ENCODE results near the gene ERI3. TPM values are rescaled to one million over a fixed set of nuclear protein-coding genes. Genes with fewer than 3 reads are reported as not detected.

Gene ERI3
- total and polyA plus RNA-seq, 2 of the 13 experiments (the other 11 are each of a cell fraction or from before 2014, with no cell fraction given), result 35.6 to 35.9 TPM

GRCh38 chr1:44265656-44266358 lies 89.2 kb downstream of the ERI3 start (continued):
- TF ChIP-seq, protein P1, sequence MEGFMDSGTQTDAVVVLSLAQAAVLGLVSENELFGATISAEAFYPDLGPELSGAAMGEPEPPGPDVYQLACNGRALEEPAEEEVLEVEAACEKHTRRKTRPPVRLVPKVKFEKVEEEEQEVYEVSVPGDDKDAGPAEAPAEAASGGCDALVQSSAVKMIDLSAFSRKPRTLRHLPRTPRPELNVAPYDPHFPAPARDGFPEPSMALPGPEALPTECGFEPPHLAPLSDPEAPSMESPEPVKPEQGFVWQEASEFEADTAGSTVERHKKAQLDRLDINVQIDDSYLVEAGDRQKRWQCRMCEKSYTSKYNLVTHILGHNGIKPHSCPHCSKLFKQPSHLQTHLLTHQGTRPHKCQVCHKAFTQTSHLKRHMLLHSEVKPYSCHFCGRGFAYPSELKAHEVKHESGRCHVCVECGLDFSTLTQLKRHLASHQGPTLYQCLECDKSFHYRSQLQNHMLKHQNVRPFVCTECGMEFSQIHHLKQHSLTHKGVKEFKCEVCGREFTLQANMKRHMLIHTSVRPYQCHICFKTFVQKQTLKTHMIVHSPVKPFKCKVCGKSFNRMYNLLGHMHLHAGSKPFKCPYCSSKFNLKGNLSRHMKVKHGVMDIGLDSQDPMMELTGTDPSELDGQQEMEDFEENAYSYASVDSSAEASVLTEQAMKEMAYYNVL (CRISPR knock-in tag; IDR thresholded peaks at IDR 0.05; ENCODE audit: borderline replicate concordance), result no peak
- TF ChIP-seq ZSCAN30 (CRISPR knock-in tag; IDR thresholded peaks at IDR 0.05), result no peak
- TF ChIP-seq TBX3 (IDR thresholded peaks at IDR 0.05; ENCODE audit: borderline replicate concordance), result no peak
- TF ChIP-seq ISX (CRISPR knock-in tag; conservative IDR thresholded peaks at IDR 0.05), result no peak
- TF ChIP-seq ZNF841 (CRISPR knock-in tag; IDR thresholded peaks at IDR 0.05; ENCODE audit: borderline replicate concordance), result no peak
- no peak for TF ChIP-seq NR0B2 (CRISPR knock-in tag; IDR thresholded peaks at IDR 0.05)
- TF ChIP-seq SRSF9 (IDR thresholded peaks at IDR 0.05; ENCODE audit: borderline replicate concordance, insufficient read depth, low read depth, low read length, poor library complexity, severe bottlenecking), result no peak
- TF ChIP-seq SAP130 (CRISPR knock-in tag; IDR thresholded peaks at IDR 0.05; ENCODE audit: low read depth), result no peak
- no peak for TF ChIP-seq ZNF598 (CRISPR knock-in tag; IDR thresholded peaks at IDR 0.05; ENCODE audit: borderline replicate concordance)

- ChIA-PET POLR2A (no interaction called here), CTCF (ENCODE audit: low intra/inter-chr PET ratio, low total read pairs) (no interaction called here)
- no peak overlapping the region for H2AFZ ChIP-seq (ENCODE audit: low read length)
- 99% methylated on average over 11 of the region's 11 CpGs for WGBS (ENCODE audit: low lambda C conversion rate)
- no peaks in the 10 kb centered on the region; a peak in 1 of 5 replicates for H3K36me3 ChIP-seq (replicated peaks in 1 of 2; ENCODE audit: control insufficient read depth in 1 of 2, insufficient read depth in 2 of 2, low read length in 2 of 2)
- DNase-seq (ENCODE audit: low spot score) (no peak), FAIRE-seq (no peak), ATAC-seq (no peak)
- H3K9me3 ChIP-seq (ENCODE audit: low read length), result no peaks in the 10 kb centered on the region
- no TSS peak for BruUV-seq (replicated peaks)
- H3K9ac ChIP-seq (ENCODE audit: insufficient read depth, low read depth, low read length), result no peak overlapping the region
- in situ Hi-C loops (cut with HindIII; ENCODE audit: extremely low pct_ligation_motif_present, low pct_unique_long_range_greater_than_20kb) (no loop called here), intact Hi-C loops (cut with micrococcal nuclease; ENCODE audit: unreplicated experiment) (no loop called here)
- no peak overlapping the region for H3K4me3 ChIP-seq (replicated peaks in 1 of 3; ENCODE audit: insufficient read depth in 1 of 3, low read depth in 2 of 3, low read length in 3 of 3)
- H4K20me1 ChIP-seq (ENCODE audit: insufficient read depth, low read length), result no peaks in the 10 kb centered on the region
- H3K4me2 ChIP-seq (ENCODE audit: low read depth, low read length), result no peak overlapping the region
- no peaks in the 10 kb centered on the region for H3K79me2 ChIP-seq (ENCODE audit: insufficient read depth, low read length)
- 0 out of 2 replicates have a peak, but pooled peaks cover 8% of the 10 kb centered on the region for H3K4me1 ChIP-seq (ENCODE audit: insufficient read depth, low read length)
- no peaks in the 10 kb centered on the region for H3K27me3 ChIP-seq (ENCODE audit: control insufficient read depth in 1 of 2, insufficient read depth in 2 of 2, low read length in 2 of 2)
- H3K27ac ChIP-seq (ENCODE audit: extremely low read length, insufficient read depth, low read length), result no peak overlapping the region
- no peak for TF ChIP-seq JARID2 (CRISPR knock-in tag; IDR thresholded peaks at IDR 0.05; ENCODE audit: insufficient replicate concordance)
- TF ChIP-seq ELF3 (CRISPR knock-in tag; IDR thresholded peaks at IDR 0.05), result no peak
- no peak for TF ChIP-seq BCL6 (CRISPR knock-in tag; IDR thresholded peaks at IDR 0.05)
- no peak for TF ChIP-seq JUN (CRISPR knock-in tag; IDR thresholded peaks at IDR 0.05)
- no peak for TF ChIP-seq ZNF660 (CRISPR knock-in tag; IDR thresholded peaks at IDR 0.05; ENCODE audit: borderline replicate concordance, low read depth)
- TF ChIP-seq, protein P2, sequence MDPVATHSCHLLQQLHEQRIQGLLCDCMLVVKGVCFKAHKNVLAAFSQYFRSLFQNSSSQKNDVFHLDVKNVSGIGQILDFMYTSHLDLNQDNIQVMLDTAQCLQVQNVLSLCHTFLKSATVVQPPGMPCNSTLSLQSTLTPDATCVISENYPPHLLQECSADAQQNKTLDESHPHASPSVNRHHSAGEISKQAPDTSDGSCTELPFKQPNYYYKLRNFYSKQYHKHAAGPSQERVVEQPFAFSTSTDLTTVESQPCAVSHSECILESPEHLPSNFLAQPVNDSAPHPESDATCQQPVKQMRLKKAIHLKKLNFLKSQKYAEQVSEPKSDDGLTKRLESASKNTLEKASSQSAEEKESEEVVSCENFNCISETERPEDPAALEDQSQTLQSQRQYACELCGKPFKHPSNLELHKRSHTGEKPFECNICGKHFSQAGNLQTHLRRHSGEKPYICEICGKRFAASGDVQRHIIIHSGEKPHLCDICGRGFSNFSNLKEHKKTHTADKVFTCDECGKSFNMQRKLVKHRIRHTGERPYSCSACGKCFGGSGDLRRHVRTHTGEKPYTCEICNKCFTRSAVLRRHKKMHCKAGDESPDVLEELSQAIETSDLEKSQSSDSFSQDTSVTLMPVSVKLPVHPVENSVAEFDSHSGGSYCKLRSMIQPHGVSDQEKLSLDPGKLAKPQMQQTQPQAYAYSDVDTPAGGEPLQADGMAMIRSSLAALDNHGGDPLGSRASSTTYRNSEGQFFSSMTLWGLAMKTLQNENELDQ (CRISPR knock-in tag; IDR thresholded peaks at IDR 0.05; ENCODE audit: borderline replicate concordance), result no peak
- TF ChIP-seq ZFP62 (CRISPR knock-in tag; IDR thresholded peaks at IDR 0.05), result no peak
- TF ChIP-seq, protein P3, sequence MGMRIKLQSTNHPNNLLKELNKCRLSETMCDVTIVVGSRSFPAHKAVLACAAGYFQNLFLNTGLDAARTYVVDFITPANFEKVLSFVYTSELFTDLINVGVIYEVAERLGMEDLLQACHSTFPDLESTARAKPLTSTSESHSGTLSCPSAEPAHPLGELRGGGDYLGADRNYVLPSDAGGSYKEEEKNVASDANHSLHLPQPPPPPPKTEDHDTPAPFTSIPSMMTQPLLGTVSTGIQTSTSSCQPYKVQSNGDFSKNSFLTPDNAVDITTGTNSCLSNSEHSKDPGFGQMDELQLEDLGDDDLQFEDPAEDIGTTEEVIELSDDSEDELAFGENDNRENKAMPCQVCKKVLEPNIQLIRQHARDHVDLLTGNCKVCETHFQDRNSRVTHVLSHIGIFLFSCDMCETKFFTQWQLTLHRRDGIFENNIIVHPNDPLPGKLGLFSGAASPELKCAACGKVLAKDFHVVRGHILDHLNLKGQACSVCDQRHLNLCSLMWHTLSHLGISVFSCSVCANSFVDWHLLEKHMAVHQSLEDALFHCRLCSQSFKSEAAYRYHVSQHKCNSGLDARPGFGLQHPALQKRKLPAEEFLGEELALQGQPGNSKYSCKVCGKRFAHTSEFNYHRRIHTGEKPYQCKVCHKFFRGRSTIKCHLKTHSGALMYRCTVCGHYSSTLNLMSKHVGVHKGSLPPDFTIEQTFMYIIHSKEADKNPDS (CRISPR knock-in tag; IDR thresholded peaks at IDR 0.05), result no peak
Measured at GRCh38 chr1:44264451-44264771, 90.6 kb downstream of the ERI3 start.
